IPS DF 4.7 (cell line): Measurements from ENCODE around the gene TRIM44.

Experiments
- DNase-seq: peaks from one replicate; pipeline ENCODE4 v3.0.0-alpha.2; 2013; ENCODE audit warnings: low spot score; ENCODE audit errors: extremely low read depth

TRIM44 gene

DNA sequence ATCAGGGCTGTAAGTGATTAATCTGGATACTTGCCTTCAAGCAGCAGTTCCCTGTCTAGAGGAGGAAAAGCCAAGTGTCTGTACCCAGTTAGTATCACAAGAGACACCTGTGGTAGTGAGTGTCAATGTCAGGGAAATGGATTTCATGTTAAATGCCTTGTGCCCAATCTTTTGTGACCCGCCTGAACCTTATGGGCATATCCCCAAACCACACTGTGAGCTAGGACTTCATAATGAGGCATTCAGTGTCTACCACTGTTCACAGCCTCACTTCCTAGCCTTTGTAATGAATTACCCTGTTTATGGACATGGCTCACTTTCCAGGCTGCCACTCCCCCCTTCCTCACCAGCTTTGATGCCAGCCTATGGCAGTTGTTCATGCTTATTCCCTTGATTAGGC lies 125.1 kb downstream of the TRIM44 start:
- DNase-seq: no peak

DNA sequence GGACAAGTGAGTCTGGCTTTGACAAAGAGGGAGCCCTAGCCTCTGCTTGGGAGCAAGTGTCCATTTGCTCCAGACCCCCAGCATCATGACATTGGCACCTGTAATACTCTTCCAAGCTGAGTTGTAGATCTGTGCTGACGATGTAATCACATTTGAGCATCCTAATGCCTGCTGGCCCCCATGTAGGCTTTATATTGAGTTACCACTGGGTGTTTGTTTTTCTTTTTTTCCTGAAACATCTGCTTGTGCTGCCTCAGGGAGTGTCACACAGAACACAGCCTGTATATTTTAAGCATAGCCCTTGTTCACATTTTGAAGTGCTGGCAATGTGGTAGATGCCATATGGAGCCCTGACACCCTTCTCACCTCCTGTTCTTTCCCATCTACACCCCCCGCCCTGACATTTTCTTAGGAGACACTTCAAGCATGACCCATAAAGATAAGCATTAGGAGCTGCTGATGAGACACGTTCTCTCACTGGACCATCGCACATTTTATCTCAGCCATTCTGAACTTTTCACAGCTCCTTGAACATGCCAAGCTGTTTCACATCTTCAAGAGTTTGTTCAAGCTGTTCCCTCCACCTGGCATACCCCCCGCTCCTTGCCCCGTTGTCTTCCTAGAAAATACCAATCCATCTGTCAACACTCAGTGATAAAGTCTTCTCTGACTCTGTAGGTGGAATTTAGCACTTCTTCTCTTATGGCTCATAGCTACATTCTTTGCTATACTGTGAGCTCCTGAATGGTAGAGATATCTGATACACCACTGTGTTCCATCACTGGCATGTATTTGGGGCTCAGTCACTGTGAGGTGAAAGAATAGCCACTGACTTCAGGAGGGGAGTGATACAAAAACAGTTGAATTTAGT lies 128.7 kb downstream of the TRIM44 start:
- DNase-seq: no peak

DNA sequence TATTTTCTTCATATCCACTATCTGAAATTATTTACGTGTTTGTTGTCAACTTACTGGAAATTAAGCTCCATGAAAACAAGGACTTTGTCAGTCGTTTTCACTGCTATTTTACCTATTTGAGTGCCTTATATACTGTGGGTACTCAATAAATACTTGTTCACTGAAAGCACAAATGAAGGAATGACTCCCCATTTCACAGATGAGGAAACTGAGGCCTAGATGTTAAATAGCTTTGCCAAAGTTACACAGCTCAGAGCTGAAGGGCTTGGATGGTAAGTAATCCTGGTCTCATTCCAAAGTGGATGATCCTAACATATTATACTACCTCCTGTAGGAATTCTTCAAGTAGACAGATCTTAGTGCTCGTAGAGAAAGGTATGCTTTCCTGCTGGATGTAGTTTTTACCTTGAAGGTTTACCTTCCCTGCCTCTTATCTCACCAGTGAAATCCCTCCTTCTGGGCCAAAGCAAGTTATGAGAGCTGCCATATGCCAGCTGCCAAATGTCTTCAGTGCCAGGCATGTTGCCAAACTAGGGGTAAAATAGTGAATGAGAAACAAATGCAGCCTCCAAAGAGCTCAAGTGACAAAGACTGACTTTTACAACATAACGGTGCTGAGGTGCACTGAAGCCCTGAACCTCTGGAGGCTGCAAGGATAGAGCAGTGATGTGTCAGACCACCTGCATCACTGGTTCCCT lies 129.7 kb downstream of the TRIM44 start:
- no peak for DNase-seq

DNA sequence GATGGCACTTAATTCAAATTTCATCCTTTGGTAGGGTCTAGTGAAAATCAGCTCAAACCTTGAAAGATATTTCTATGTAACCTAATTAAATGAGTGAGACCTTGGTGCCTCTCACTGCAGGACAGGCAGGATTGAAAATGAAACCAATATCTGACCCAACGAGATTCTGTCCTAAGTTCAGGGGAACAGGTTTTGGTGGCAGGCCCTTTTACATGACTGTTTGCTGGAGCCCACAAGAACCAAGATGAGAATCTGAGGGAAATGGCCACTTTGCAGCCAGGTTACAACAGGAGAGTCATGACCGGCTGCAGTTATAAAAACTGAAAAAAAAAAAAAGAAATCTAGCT lies 130.2 kb downstream of the TRIM44 start:
- no peak for DNase-seq

DNA sequence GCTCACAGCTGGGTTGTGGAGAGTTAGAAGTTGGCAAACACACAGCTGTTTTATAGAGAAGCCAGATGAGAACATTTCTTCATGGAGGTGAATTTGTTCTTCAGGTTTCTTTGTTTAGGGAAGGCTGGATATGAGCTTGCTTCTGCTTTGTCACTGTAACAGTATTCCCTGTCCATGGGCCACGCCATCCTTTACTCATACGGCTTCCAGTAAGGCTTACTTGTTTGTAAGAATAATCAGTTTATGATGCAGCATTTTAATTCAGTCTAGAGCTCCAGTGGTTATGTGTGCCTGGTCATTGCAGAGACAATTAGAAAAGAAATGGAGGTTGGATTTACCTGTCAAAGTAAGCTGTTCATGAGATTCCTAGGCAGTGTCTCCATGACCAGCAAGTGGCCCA lies 131.8 kb downstream of the TRIM44 start:
- no peak for DNase-seq

DNA sequence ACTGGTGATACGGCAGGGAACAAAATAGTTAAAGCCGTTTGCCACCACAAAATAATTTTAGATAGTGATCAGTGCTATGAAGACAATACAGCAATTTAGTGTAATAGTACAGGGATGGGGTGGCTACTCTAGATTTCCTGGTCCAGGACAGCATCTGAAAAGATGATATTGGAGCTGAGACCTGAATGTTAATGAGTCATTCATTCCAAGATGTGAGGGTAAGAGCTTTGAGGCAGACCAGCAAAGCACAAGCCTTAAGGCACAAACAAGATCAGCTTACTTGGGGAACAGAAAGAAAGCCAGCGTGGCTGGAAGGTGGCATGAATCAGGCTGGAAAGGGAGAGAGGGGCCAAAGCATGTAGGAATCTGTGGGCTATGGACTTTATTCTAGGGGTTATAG lies 132.3 kb downstream of the TRIM44 start:
- DNase-seq: no peak

DNA sequence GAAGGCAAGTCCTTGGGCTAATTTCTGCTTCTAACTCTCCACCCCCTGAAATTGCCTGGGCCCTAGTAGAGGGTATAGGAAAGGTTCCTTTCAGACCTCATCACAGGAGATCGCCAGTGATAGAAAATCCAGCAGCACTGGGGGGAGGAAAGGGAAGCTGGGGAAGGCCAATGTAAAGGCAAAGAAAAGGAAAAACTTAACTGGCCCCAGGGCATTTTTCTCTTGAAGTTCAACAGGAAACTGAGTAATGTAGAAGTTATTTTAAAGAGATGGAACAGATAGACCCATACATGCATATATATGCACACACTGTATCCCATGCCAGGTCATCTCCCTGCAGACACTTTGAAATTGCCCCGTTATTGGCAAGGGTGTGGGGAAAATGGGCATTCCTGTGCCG lies 134.0 kb downstream of the TRIM44 start:
- no peak for DNase-seq

DNA sequence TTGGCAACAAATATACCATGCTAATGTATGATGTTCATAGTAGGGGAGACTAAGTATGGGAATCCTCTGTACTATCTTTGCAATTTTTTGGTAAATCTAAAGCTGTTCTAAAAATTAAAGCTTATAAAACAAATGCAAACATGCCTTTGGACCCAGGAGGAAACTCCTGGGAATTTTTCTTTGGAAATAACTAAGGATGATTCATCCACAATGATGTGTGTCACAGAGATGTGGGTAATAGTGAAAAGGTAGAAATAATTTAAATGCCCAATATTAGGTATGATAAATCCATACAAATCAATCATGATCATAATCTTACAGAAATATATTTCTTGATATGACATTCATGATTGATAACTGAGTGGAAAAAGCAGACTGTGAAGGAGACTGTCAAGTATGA lies 135.8 kb downstream of the TRIM44 start:
- DNase-seq: no peak

DNA sequence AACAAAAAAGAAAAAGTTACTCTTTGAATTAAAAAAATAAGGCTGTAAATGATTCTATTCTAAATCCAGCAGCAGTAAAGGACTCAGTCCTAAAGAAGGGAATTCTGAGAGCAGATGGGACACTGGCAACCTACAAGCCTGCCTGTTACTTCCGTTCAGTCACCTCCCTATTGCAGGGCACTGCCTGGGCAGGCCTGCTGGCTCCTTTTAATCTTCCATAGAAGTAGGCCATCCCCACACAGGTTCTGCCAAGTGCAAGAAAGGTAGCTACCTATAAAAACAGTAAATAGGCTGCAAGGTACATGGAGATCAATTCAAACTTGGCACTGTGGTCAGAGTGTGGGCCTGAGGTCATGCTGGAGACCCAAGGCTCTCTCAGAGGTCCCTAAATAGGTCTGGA lies 136.4 kb downstream of the TRIM44 start:
- no peak for DNase-seq

DNA sequence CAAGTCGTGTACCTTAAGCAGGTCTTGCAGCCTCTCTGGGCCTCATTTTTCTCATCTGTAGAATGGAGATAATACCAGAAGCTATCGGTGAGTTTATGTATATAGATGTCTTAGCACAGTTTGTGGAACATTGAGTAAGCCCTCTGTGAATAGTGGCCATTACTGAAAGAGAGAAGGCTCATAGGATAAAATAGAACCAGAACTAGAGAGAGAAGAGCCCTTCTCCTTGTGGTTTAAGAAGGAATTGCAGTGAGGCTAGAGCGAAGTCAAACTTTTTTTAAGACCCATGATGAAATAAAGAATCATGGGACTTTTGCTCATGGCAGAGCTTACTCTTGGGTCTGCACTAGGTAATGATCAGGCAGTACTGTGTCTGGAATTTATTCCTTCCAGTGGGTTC lies 137.1 kb downstream of the TRIM44 start:
- DNase-seq: no peak

DNA sequence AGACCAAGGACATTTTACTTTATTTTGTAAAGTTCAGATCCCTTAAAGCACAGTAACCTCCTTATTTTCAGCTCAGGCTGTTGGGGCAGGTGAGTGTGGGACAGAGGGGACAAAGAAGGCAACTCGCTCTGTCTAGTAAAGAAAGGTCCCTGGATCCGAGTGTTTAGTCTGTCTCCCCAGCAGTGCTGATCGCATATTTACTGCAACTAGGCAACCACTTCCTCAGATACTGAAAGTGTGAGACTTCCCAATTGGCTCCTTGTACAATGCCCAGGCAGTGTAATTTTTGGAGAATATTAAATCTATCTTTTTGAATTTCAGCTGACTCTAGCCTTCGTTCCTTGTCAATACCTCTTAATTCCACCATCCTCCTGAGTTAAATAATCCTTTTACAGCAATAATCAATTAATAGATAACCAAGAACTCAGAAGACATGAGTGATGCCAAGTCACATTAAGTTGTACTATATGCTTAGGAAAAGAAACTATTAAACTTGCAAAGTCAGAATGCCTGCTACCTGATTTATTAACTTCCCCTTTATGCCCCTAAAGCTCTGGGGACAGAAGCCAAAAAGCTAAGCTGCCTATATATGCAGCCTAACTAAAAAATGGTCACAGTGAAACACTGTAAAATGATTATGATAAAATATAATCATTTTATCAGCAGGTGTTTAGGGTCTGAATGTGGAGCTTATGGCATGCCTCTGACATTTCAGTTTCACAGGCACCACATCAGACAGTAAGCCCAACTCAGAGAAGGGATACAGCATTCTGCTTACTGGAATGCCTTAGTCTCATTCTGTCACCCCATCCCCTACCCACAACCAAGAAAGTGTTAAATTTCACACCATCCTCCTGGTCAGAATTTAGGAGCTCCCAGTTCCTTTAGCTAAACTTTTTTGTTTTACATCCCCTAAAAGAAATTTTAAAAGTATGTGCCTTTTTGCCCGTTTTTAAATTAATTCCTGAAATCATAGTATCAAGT lies 138.7 kb downstream of the TRIM44 start:
- DNase-seq: no peak

DNA sequence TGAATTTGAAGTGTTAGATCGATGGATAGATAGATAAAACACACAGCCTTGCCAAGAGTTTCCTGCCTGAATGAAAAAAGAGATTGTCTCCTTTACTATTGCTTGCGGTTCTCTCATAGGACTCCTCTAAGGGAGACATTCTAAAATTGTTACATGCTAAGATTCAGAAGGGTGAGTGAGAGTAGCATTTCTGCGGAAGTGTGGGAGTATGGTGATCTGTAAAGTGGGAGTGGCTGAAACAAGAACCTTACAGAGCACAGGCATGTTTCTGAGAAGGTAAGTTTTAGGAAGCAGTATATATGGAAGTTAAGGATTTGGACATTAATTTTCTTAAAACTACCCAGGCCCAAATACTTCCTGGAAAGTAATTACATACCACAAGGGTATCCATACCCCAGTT lies 139.6 kb downstream of the TRIM44 start:
- DNase-seq: no peak

DNA sequence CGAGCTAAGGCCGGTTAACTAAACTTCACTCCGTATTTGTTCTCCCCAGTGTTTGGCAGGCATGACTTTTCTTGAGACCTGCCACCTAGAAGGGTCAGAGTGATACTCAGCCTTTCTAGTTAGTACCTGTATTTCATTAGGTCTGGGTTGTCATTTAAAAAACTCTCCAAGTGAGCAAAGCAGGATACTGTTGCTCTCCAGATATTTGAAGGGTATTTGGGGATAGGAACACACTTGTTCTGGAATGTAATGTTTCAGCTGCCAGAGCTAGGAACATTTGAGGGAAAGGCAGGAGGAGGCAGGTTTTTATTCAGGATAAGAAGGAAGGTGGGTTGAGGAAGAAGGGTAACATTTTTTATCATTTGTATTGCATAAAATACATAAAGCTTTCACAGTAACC lies 140.1 kb downstream of the TRIM44 start:
- DNase-seq: no peak

DNA sequence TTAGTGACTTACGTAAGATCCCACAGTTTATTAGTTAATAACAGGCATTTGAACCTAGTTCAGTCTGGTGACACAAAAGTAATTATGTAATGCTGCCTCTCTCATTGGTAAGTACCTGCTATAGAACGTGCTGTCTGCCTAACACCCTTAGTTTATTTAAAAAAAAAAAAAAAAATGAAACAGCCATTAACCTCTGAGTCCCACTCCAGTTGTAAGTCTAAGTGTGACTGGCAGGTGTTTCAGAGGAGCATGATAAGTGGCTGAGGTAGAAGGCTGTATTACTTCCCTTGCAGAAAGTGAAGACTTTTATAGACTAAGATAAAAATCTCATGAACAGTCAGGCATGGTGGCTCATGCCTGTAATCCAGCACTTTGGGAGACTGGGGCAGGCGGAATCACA lies 140.5 kb downstream of the TRIM44 start:
- DNase-seq: no peak

DNA sequence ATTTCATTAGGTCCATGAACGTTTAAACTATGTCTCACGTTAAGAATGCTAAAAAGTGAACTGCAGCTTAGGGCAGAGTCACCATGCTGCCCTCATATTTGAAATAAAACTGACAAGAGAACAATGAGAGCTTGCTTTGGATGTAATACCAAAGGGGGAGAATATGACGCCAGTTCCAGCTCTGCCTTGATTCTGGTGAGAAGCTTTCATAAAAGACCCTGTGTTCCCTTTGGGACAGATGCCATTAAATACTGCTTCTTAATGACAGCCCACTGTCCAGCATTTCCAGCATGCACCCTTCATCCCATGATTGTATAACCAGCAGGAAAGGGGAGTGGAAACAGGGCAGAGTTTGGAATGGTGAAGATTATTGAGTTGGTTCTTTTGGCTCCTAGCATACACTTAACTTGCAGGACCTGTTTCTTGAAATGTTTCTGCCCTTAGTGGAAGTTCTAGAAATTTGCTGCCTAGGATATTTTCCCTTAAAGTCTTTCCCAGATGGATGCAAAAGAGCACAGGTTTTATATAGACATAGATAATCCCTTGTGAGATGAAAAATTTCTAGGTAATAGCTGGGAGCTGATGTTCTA lies 142.0 kb downstream of the TRIM44 start:
- no peak for DNase-seq

DNA sequence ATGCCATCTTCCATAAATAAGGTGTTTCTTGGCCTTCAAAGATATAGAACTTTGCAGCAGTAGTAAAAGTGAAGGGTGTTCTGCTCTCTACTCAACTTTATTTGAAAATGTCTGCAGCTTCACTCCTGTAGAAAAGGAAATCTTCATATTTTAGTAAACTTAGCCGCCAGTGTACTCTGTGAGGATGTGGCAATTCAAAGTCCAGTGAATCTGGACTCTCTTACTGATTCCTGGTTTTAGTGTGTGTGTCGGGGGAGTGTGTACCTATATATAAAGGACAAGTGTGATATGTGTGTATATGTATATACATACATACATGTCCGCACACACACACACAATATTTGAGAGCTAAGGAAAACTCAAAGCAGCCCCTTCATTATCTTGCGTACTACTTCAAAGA lies 147.0 kb downstream of the TRIM44 start:
- no peak for DNase-seq

DNA sequence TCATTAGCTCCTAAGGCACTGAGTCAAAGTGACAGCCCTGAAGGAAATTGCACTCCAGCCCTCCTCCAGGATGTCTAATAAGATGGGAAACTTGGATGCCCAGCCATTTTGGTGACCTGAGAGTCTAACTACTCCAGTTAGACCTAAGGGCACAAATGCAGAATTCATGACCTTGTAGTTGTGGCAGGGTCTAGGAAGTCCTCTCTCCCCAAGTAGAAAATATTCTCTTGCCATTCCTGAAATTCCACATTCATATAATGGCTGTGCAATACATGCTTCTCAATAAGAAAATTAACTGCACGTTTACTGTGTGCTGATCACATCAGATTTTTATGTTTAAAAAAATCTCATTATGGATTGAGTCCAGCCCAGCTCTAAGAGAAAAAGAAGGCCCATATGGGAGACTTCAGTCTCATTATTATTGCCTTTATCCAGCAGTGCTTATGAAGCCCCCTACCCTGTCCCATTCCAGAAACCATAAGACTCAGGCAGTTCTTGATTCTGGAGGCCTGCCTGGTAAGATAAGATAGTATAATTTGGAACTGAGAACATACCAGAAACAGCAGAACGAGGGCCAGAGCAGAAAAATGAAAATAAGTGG lies 147.6 kb downstream of the TRIM44 start:
- DNase-seq: no peak

DNA sequence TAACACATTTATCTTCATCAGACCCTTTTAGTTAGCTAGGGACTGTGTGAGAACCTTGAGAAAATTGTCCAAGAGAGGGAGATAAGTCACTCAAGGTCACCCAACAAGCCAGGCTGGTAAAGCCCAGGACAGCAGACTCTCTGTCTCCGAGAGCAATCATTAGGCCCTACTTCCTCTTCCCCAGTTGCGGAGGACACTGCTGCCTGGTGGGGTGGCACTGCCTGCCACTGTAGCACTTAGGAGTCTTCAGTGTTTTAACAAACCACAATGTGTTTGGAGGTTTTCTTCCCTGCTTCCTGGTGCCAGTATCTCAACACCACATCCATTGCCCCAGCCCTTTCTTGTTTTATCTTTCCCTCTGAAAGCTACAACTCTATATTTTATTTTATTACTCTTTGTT lies 149.2 kb downstream of the TRIM44 start:
- DNase-seq: no peak

DNA sequence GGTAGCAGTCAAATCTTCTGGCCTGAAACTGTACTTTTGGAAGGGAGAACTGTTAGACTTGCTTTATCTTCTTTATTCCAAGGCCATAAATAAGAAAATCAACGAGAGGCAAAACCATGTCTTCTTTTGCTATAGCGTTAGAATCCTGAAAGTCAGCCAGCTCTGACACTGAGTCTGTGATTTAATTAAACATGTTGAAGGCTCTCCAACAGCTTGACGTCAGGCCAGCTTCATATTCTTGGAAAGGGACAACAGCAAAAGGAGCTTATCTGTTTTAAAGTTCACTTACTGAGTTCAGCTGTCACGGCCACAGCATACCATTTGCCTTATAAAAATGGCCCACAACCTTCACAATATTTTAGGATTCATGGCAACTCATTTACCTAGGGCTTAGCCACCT lies 150.3 kb downstream of the TRIM44 start:
- DNase-seq: no peak

DNA sequence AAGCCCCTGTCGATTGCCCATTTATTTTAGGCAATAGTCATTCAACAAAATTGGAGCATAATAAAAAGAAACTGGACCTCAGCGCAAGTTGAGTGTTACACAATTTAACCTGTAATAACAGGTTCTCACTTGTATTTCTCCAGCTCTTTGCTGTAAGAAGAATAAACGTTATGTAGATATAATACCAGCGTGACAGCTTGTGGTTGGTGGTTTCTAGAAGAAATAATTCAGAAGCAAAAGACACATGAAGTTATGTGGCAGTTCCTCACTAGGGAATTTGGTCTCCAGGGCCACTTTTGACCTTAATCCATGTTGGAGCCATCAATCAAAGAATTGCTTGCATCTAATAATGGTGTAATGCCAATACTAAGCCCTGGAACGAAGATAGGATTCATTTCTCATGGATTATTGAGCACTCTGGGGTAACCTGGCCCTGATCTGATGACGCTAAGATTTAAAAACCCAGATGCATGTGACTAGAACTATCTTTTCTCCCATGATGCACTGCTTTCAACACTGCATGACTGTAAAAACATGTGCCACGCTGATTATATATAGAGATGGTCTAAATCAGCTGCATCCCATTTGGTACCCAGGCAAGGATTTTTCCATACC lies 151.6 kb downstream of the TRIM44 start:
- no peak for DNase-seq
